ENCODE results near the gene EFNB2. TPM values are rescaled to one million over a fixed set of nuclear protein-coding genes. Genes with fewer than 3 reads are reported as not detected.

Gene EFNB2
- total RNA-seq, 1 experiment from 2014 or later: 5.2 TPM

- intact Hi-C loops (cut with micrococcal nuclease; ENCODE audit: unreplicated experiment): no loop called here
- no peaks in the 10 kb centered on the region for H3K9me3 ChIP-seq (ENCODE audit: low read depth, low read length, poor library complexity, severe bottlenecking)
- no peak for DNase-seq (ENCODE audit: low spot score)
- H3K4me3 ChIP-seq (ENCODE audit: low read depth, low read length, poor library complexity, severe bottlenecking): no peak overlapping the region
- no peaks in the 10 kb centered on the region for H3K4me1 ChIP-seq (ENCODE audit: insufficient read depth, low read length, poor library complexity, severe bottlenecking)
- H3K27ac ChIP-seq (ENCODE audit: low read depth, low read length, poor library complexity, severe bottlenecking): no peak overlapping the region
- CTCF ChIA-PET: no interaction called here
- POLR2A ChIA-PET (ENCODE audit: low non-redundant PET): no interaction called here
- no peaks in the 10 kb centered on the region for H3K36me3 ChIP-seq (ENCODE audit: insufficient read depth, low read length, poor library complexity, severe bottlenecking)
- TF ChIP-seq CTCF (conservative IDR thresholded peaks at IDR 0.05; ENCODE audit: low read depth, low read length) (no peak), EZH2 (IDR thresholded peaks at IDR 0.05; ENCODE audit: borderline replicate concordance, low read depth, low read length, poor library complexity, severe bottlenecking) (no peak)
- H3K27me3 ChIP-seq (replicated peaks; ENCODE audit: insufficient read depth, low read depth, low read length, poor library complexity): peaks cover 9% of the 10 kb centered on the region
- BruUV-seq (replicated peaks): no TSS peak
These were observed 72.8 kb downstream of the EFNB2 start for GRCh38 chr13:106462710-106463109.

GRCh38 chr13:106455777-106456176 lies 79.7 kb downstream of the EFNB2 start:
- intact Hi-C loops (cut with micrococcal nuclease; ENCODE audit: unreplicated experiment): no loop called here
- peaks cover 5% of the 10 kb centered on the region for H3K27me3 ChIP-seq (replicated peaks; ENCODE audit: insufficient read depth, low read depth, low read length, poor library complexity)
- POLR2A ChIA-PET (ENCODE audit: low non-redundant PET): interaction anchor here (0.6 kb wide), 1 partner anchor 15 kb away, joined by 3 read pairs; no protein-coding TSS in a partner anchor
- no peak for DNase-seq (ENCODE audit: low spot score)
- H3K4me3 ChIP-seq (ENCODE audit: low read depth, low read length, poor library complexity, severe bottlenecking): no peak overlapping the region
- TF ChIP-seq CTCF (conservative IDR thresholded peaks at IDR 0.05; ENCODE audit: low read depth, low read length) (no peak), EZH2 (IDR thresholded peaks at IDR 0.05; ENCODE audit: borderline replicate concordance, low read depth, low read length, poor library complexity, severe bottlenecking) (no peak)
- CTCF ChIA-PET: no interaction called here
- no TSS peak for BruUV-seq (replicated peaks)
- no peaks in the 10 kb centered on the region for H3K9me3 ChIP-seq (ENCODE audit: low read depth, low read length, poor library complexity, severe bottlenecking)
- H3K27ac ChIP-seq (ENCODE audit: low read depth, low read length, poor library complexity, severe bottlenecking): no peak overlapping the region
- H3K4me1 ChIP-seq (ENCODE audit: insufficient read depth, low read length, poor library complexity, severe bottlenecking): no peaks in the 10 kb centered on the region
- H3K36me3 ChIP-seq (ENCODE audit: insufficient read depth, low read length, poor library complexity, severe bottlenecking): no peaks in the 10 kb centered on the region

- no peak for TF ChIP-seq CTCF (conservative IDR thresholded peaks at IDR 0.05; ENCODE audit: low read depth, low read length)
- no peak for TF ChIP-seq EZH2 (IDR thresholded peaks at IDR 0.05; ENCODE audit: borderline replicate concordance, low read depth, low read length, poor library complexity, severe bottlenecking)
- BruUV-seq (replicated peaks): no TSS peak
- POLR2A ChIA-PET (ENCODE audit: low non-redundant PET): no interaction called here
These were observed 80.3 kb downstream of the EFNB2 start for GRCh38 chr13:106455190-106455589.

More at GRCh38 chr13:106455190-106455589, 80.3 kb downstream of the EFNB2 start:
- Histone ChIP-seq H3K27ac (ENCODE audit: low read depth, low read length, poor library complexity, severe bottlenecking) (no peak overlapping the region), H3K36me3 (ENCODE audit: insufficient read depth, low read length, poor library complexity, severe bottlenecking) (no peaks in the 10 kb centered on the region), H3K9me3 (ENCODE audit: low read depth, low read length, poor library complexity, severe bottlenecking) (no peaks in the 10 kb centered on the region), H3K4me3 (ENCODE audit: low read depth, low read length, poor library complexity, severe bottlenecking) (no peak overlapping the region), H3K4me1 (ENCODE audit: insufficient read depth, low read length, poor library complexity, severe bottlenecking) (no peaks in the 10 kb centered on the region), H3K27me3 (replicated peaks; ENCODE audit: insufficient read depth, low read depth, low read length, poor library complexity) (peaks cover 5% of the 10 kb centered on the region)
- CTCF ChIA-PET: no interaction called here
- DNase-seq (ENCODE audit: low spot score): no peak
- intact Hi-C loops (cut with micrococcal nuclease; ENCODE audit: unreplicated experiment): no loop called here
